ENCODE results near the gene ST3GAL3.

Gene ST3GAL3

GRCh38 chr1:43847290-43847689, 140.0 kb downstream of the ST3GAL3 start:
- Mint-ChIP-seq H3K9me3 (ENCODE audit: low read depth) (peaks cover 4% of the 10 kb centered on the region), H3K27ac (peak overlapping the region; percentile 34), H3K36me3 (peaks cover 16% of the 10 kb centered on the region), H3K27me3 (no peaks in the 10 kb centered on the region), H3K4me1 (ENCODE audit: low read depth) (peaks cover 9% of the 10 kb centered on the region), H3K4me3 (no peak overlapping the region)

GRCh38 chr1:43847882-43848281, 140.5 kb downstream of the ST3GAL3 start:
- Mint-ChIP-seq H3K27me3 (no peaks in the 10 kb centered on the region), H3K36me3 (peaks cover 13% of the 10 kb centered on the region), H3K9me3 (ENCODE audit: low read depth) (peaks cover 2% of the 10 kb centered on the region), H3K27ac (no peak overlapping the region), H3K4me3 (no peak overlapping the region), H3K4me1 (ENCODE audit: low read depth) (peaks cover 13% of the 10 kb centered on the region)

GRCh38 chr1:43849670-43850069, 142.3 kb downstream of the ST3GAL3 start:
- Mint-ChIP-seq H3K36me3 (peaks cover 12% of the 10 kb centered on the region), H3K27ac (no peak overlapping the region), H3K9me3 (ENCODE audit: low read depth) (no peaks in the 10 kb centered on the region), H3K27me3 (no peaks in the 10 kb centered on the region), H3K4me1 (ENCODE audit: low read depth) (peaks cover 22% of the 10 kb centered on the region), H3K4me3 (no peak overlapping the region)

GRCh38 chr1:43850591-43851233, 143.4 kb downstream of the ST3GAL3 start:
- no peak overlapping the region for H3K4me3 Mint-ChIP-seq
- H3K36me3 Mint-ChIP-seq: peaks cover 17% of the 10 kb centered on the region
- no peaks in the 10 kb centered on the region for H3K9me3 Mint-ChIP-seq (ENCODE audit: low read depth)
- no peaks in the 10 kb centered on the region for H3K27me3 Mint-ChIP-seq
- peaks cover 22% of the 10 kb centered on the region for H3K4me1 Mint-ChIP-seq (ENCODE audit: low read depth)
- no peak overlapping the region for H3K27ac Mint-ChIP-seq

GRCh38 chr1:43851561-43852338, 144.4 kb downstream of the ST3GAL3 start:
- peaks cover 19% of the 10 kb centered on the region for H3K36me3 Mint-ChIP-seq

GRCh38 chr1:43853161-43853921, 146.0 kb downstream of the ST3GAL3 start:
- Mint-ChIP-seq H3K27me3 (no peaks in the 10 kb centered on the region), H3K9me3 (ENCODE audit: low read depth) (no peaks in the 10 kb centered on the region), H3K4me3 (no peak overlapping the region), H3K36me3 (peaks cover 16% of the 10 kb centered on the region), H3K4me1 (ENCODE audit: low read depth) (peaks cover 16% of the 10 kb centered on the region), H3K27ac (no peak overlapping the region)

More at GRCh38 chr1:43851561-43852338, 144.4 kb downstream of the ST3GAL3 start:
- Mint-ChIP-seq H3K9me3 (ENCODE audit: low read depth) (no peaks in the 10 kb centered on the region), H3K27me3 (no peaks in the 10 kb centered on the region), H3K4me1 (ENCODE audit: low read depth) (peaks cover 22% of the 10 kb centered on the region), H3K27ac (no peak overlapping the region), H3K4me3 (no peak overlapping the region)

- Mint-ChIP-seq H3K4me1 (ENCODE audit: low read depth) (peaks cover 16% of the 10 kb centered on the region), H3K4me3 (no peak overlapping the region), H3K9me3 (ENCODE audit: low read depth) (no peaks in the 10 kb centered on the region), H3K36me3 (peaks cover 13% of the 10 kb centered on the region), H3K27ac (no peak overlapping the region), H3K27me3 (no peaks in the 10 kb centered on the region)
Measured at GRCh38 chr1:43854473-43854872, 147.1 kb downstream of the ST3GAL3 start.

- Mint-ChIP-seq H3K27ac (no peak overlapping the region), H3K9me3 (ENCODE audit: low read depth) (no peaks in the 10 kb centered on the region), H3K4me3 (no peak overlapping the region), H3K36me3 (peaks cover 15% of the 10 kb centered on the region), H3K27me3 (no peaks in the 10 kb centered on the region), H3K4me1 (ENCODE audit: low read depth) (peaks cover 16% of the 10 kb centered on the region)
Measured at GRCh38 chr1:43856188-43856587, 148.9 kb downstream of the ST3GAL3 start.

GRCh38 chr1:43857163-43857562, 149.8 kb downstream of the ST3GAL3 start:
- Mint-ChIP-seq H3K9me3 (ENCODE audit: low read depth) (no peaks in the 10 kb centered on the region), H3K4me3 (no peak overlapping the region), H3K27ac (no peak overlapping the region), H3K27me3 (no peaks in the 10 kb centered on the region), H3K4me1 (ENCODE audit: low read depth) (peaks cover 13% of the 10 kb centered on the region), H3K36me3 (peaks cover 16% of the 10 kb centered on the region)

DNA sequence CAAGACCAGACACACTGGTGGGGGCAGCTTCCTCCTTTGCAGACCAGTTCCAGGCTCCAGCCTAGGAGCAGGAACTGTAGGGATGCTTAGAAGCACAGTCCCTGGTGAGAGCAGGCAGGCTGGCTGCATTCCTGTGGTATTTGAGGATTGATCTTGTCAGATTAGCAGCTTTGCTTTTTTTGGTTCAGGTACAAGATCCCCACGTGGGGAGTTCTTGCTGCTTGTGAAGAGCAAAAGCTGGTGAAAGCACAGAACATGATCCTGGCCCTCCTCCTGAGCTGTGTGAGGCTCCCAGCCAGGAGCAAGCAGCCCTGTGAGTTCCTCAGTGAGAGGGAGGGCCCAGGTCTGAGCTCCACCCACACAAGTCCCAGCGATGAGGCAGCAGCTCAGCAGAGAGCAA, 151.0 kb downstream of the ST3GAL3 start:
- Mint-ChIP-seq H3K4me3 (no peak overlapping the region), H3K4me1 (ENCODE audit: low read depth) (peaks cover 5% of the 10 kb centered on the region), H3K27me3 (no peaks in the 10 kb centered on the region), H3K27ac (no peak overlapping the region), H3K36me3 (peaks cover 18% of the 10 kb centered on the region), H3K9me3 (ENCODE audit: low read depth) (no peaks in the 10 kb centered on the region)

GRCh38 chr1:43861337-43861736, 154.0 kb downstream of the ST3GAL3 start:
- Mint-ChIP-seq H3K36me3 (peaks cover 9% of the 10 kb centered on the region), H3K27me3 (no peaks in the 10 kb centered on the region), H3K27ac (no peak overlapping the region), H3K4me3 (no peak overlapping the region), H3K4me1 (ENCODE audit: low read depth) (no peaks in the 10 kb centered on the region), H3K9me3 (ENCODE audit: low read depth) (no peaks in the 10 kb centered on the region)

DNA sequence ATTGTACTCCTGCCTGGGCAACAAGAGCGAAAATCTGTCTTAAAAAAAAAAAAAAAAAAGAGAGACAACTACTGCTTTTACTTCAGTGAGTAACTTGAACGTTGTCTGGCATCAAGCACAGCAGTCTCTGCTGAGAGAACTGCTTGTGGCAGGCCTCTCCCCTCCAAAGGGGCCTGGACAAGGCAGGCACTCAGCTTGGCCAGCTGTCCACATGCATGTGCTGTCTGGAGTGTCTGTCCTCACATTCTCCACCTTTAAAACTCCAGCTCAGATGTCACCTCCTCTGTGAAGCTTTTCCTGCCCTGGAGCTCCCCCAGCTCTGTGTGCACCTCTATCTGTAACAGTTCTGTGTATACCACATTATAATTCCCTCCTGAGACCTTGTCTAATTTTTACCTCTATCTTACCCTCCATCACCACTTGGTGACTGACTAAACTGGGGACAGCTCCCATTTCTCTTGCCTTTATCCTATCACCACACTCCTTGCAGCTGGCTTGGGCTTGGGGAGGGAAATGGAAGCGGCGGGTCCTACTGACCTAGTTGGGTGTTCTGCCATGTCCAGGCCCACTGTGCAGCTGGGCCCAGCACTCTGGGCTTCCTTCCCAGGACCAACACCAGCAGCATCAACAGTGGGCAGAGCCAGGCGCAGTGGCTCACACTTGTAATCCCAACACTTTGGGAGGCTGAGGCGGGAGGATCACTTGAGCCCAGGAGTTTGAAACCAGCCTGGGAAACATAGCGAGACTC, 154.8 kb downstream of the ST3GAL3 start:
- Mint-ChIP-seq H3K4me1 (ENCODE audit: low read depth) (no peaks in the 10 kb centered on the region), H3K27ac (no peak overlapping the region), H3K36me3 (peaks cover 9% of the 10 kb centered on the region), H3K27me3 (no peaks in the 10 kb centered on the region), H3K4me3 (no peak overlapping the region), H3K9me3 (ENCODE audit: low read depth) (no peaks in the 10 kb centered on the region)

DNA sequence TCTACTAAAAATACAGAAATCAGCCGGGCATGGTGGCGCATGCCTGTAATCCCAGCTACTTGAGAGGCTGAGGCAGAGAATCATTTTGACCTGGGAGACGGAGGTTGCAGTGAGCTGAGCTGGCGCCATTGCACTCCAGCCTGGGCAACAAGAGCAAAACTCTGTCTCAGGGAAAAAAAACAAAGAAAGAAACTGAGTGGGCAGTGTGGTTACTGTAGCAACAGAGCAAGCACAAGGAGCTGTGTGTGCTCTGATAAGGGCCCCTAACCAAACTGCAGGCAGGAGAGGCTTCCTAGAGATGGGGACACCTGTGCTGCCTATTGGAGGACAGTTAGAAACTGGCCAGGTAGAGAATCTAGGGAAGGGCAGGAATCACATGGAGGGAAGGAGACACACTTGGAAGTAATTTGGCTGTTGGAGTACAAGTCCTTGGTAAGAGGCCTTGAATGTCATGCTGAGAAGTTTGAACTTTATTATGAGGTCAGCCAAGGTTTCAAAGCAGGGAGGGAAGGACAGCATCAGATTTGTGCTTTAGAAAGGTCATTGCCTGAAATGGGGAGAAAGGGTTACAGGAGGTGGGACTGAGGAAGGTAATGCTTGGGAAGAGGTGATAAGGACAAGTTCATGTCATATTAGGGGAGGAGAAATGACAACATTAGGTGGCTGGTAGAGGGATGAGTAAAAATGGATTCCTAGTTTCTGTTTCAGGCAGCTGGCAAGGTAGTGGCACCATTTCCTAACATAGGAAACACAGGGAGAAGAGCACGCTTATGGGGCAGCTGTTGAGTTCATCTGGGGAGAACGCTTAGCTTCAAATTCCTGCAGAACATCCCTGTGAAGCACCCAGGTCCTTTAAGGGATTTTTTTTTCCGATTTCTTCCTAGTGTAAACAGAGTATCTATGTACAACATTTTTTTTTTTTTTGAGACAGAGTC, 157.0 kb downstream of the ST3GAL3 start:
- Mint-ChIP-seq H3K27me3 (no peaks in the 10 kb centered on the region), H3K9me3 (ENCODE audit: low read depth) (no peaks in the 10 kb centered on the region), H3K4me3 (no peak overlapping the region), H3K4me1 (ENCODE audit: low read depth) (no peaks in the 10 kb centered on the region), H3K36me3 (peaks cover 9% of the 10 kb centered on the region), H3K27ac (no peak overlapping the region)

DNA sequence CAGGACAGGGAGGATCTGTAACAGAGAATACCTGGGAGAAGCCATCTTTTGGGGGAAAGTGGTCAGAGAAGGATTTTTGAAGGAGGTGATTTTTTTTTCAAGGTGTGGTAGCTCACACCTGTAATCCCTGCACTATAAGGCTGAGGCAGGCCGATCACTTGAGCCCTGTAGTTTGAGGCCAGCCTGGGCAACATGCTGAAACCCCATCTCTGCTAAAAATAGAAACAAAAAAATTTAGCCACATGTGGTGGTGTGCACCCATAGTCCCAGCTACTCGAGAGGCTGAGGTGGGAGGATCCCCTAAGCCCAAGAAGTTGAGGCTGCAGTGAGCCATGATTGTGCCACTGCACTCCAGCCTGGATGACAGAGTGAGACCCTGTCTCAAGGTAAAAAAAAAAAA, 158.9 kb downstream of the ST3GAL3 start:
- Mint-ChIP-seq H3K9me3 (ENCODE audit: low read depth) (no peaks in the 10 kb centered on the region), H3K36me3 (peaks cover 7% of the 10 kb centered on the region), H3K4me1 (ENCODE audit: low read depth) (no peaks in the 10 kb centered on the region), H3K4me3 (no peak overlapping the region), H3K27me3 (no peaks in the 10 kb centered on the region), H3K27ac (no peak overlapping the region)

Measured in activated naive CD8-positive, alpha-beta T cell (primary cell).